Left ventricle myocardium superior (tissue), 1 donor: ENCODE measurements around the gene IGF2BP1. TPM values are rescaled to one million over a fixed set of nuclear protein-coding genes. Genes with fewer than 3 reads are reported as not detected.

Experiments used
- ATAC-seq: fragments of 200-7000 bp; cut with Tn5 transposase; one replicate; pipeline ENCODE4 v1.9.1; 2020; ENCODE audit warnings: mild to moderate bottlenecking, moderate library complexity
- DNase-seq: peaks from one replicate; pipeline ENCODE4 v3.0.0-alpha.2; 2020
- intact Hi-C: fragments of 100-400 bp; cut with micrococcal nuclease; formaldehyde crosslinking; loops from one replicate; pipeline ENCODE4 v1.11.0; 2022
- total RNA-seq: library from RNA; stranded (reverse); fragmentation: NEBNext Ultra II Directional; extraction: Animal tissue kit (Norgen Biotek cat#: 25700); gene quantifications from one replicate; pipeline ENCODE4 v1.2.1, GENCODE V29; 2021
- donor health status: DM: no; HTN: yes; CAD: no; lungs with severe emphysema.

IGF2BP1 gene
- total RNA-seq, 1 donor from 2014 or later: not detected

DNA sequence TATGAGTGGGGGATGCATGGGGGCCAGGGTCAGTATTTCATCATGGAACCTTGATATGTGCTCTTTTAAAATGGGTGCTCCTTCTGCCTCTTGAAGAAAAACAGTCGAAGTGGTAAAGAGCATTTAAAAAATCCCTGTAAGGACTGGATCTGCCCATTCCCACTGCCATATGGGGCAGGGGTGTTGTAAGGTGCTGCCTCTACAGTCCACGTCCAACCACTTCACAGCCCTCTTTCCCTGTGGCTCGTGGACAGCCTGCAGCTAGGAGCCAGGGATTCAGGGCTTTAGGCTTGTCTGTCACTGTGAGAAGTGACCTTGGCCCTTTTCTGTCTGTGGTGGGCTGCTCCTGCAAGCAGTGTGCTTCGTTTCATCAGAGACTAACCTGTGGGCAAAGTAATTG lies 44.3 kb downstream of the IGF2BP1 start:
- intact Hi-C loops: no loop called here
- ATAC-seq (no peak), DNase-seq (no peak)

- no peak for ATAC-seq
- DNase-seq: no peak
- intact Hi-C loops: no loop called here
These were observed 48.2 kb downstream of the IGF2BP1 start for GRCh38 chr17:49045376-49045775.

GRCh38 chr17:49046912-49047311 lies 49.7 kb downstream of the IGF2BP1 start:
- no peak for DNase-seq
- no peak for ATAC-seq
- intact Hi-C loops: no loop called here

GRCh38 chr17:49049265-49049664 lies 52.1 kb downstream of the IGF2BP1 start:
- ATAC-seq (no peak), DNase-seq (no peak)
- intact Hi-C loops: no loop called here

GRCh38 chr17:49050611-49051010 lies 53.4 kb downstream of the IGF2BP1 start:
- no peak for DNase-seq
- intact Hi-C loops: no loop called here
- no peak for ATAC-seq

DNA sequence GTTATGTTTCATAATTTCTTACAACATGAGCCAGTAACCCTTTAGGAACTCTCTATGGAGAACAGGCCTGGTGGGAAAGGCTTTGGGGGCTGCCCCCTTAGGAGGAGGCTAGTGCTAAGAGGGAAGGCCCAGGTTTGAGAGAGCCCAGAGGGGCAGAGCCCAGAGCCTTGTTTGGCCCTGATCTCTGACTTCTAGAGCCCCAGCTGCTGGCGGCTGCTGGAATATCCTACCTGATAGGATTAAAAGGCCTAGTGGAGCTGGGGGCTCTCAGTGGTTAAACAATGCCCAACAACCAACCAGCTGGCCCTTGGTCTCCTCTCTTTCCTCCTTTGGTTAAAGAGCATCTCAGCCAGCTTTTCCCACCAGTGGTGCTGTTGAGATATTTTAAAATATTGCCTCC lies 54.1 kb downstream of the IGF2BP1 start:
- DNase-seq: no peak
- intact Hi-C loops: no loop called here

DNA sequence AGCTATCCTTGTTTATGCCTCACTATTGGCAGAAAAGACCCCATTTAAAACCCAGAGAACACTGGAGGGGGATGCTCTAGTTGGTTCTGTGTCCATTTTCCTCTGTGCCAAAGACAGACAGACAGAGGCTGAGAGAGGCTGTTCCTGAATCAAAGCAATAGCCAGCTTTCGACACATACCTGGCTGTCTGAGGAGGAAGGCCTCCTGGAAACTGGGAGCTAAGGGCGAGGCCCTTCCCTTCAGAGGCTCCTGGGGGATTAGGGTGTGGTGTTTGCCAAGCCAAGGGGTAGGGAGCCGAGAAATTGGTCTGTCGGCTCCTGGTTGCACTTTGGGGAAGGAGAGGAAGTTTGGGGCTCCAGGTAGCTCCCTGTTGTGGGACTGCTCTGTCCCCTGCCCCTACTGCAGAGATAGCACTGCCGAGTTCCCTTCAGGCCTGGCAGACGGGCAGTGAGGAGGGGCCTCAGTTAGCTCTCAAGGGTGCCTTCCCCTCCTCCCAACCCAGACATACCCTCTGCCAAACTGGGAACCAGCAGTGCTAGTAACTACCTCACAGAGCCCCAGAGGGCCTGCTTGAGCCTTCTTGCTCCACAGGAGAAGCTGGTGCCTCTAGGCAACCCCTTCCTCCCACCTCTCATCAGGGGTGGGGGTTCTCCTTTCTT lies 56.1 kb downstream of the IGF2BP1 start:
- DNase-seq (no peak), ATAC-seq (no peak)
- intact Hi-C loops: no loop called here

More for the DNA sequence above, 54.1 kb downstream of the IGF2BP1 start:
- no peak for ATAC-seq

DNA sequence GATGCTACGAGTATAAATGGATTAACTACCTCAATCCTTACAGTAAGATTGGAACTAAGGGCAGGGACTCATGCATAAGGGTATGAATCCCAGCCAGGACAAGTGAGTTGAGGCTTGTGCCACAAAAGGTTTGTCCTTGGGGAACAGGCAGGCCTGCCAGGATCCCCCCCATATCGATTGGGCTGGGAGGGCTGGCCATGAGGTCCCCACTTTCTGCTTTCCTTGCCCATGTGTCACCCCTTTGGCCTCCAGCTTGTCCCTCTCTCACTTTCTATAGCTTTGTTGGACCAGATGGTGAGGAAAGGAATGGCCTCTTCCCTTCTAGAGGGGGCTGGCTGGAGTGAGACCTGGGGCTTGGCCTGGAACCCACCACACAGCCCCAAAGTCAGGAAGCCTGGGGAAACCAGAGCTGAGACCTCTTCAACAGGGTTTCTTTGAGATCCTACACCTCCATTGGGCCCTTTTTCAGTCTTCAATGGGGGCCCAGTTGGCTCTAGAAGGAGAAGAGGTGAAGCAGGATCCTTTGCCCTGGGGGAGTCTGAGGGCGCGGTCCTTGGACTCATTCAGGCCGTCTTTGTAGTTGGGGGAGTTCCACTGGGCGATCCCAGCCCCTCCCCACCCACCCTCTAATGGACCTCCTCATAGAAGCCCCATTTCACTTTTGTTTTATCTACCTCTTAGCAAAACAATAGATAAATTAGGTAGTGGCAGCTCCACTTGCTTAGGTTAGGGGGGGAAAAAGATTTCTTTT lies 57.3 kb downstream of the IGF2BP1 start:
- intact Hi-C loops: no loop called here
- no peak for DNase-seq
- no peak for ATAC-seq

DNA sequence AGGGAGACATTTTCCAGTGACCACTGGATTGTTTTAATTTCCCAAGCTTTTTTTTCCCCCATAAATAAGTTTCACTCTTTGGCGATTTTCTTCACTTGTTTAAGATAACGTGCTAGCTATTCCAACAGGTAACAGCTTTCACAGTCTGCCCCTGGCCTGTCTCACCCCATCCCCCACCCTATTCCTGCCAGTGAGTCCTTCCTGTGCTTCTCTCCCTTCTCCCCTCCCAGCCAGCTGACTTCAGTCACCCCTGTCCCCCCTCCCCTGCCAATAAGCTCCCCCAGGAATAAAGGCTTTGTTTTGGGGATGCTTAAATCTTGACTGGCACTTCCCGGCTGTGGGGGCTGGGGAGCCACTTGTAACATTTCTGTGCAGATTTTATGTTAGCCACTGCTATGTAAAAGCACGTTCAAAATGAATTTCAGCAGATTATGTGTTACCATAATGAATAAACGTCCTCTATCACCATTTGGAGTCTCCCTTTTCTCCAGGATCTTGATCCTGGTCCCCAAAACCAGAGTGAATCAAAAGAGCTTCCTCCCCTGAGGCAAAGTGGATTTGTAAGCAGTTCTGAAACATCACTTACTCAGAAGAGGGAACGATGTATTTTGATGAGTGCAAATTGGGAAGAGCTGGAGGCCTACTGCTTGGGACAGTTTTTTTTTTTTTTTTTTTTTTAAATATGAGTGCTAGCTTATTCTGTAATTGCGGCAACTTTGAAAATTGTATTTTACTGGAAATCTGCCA lies 58.2 kb downstream of the IGF2BP1 start:
- intact Hi-C loops: no loop called here
- ATAC-seq (no peak), DNase-seq (no peak)

- ATAC-seq (no peak), DNase-seq (no peak)
- intact Hi-C loops: no loop called here
These were observed 64.3 kb downstream of the IGF2BP1 start for GRCh38 chr17:49061524-49061943.

- no peak for DNase-seq
- ATAC-seq: no peak
- intact Hi-C loops: no loop called here
These were observed 66.5 kb downstream of the IGF2BP1 start for GRCh38 chr17:49063652-49064051.

GRCh38 chr17:49067163-49067562 lies 70.0 kb downstream of the IGF2BP1 start:
- ATAC-seq: no peak
- no peak for DNase-seq
- intact Hi-C loops: no loop called here

DNA sequence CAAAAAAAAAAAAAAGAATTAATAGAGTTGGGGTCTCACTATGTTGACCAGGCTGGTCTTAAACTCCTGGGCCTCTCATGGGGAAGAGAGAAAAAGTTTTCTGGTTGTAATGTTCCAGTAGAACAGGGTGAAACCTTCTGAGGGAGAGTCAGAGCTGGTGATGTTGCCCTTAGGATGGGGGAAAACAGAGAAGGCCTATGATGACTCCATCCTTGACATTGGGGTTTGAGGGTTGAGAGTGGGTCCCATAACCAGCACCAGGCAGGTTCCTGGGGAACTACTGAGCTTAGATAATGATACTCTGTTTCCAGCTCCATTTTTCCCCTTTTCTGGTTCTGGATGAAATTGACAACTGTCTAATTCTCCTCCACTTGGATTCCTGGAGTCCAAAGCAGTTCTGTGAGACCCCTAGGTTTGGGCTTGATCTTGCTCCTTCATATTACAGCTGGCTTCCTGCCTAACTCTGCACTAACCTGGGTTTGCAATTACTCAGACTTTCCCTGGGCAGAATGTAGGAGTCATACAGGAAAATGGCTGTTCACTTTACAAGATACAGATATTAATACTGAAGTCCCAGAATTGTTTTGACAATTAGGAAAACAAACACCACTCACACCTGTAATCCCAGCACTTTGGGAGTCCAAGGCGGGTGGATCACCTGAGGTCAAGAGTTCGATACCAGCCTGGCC lies 72.5 kb downstream of the IGF2BP1 start:
- DNase-seq (no peak), ATAC-seq (no peak)
- intact Hi-C loops: no loop called here

- no peak for ATAC-seq
- DNase-seq: no peak
- intact Hi-C loops: no loop called here
These were observed 73.9 kb downstream of the IGF2BP1 start for GRCh38 chr17:49071106-49071505.

GRCh38 chr17:49074851-49075540 lies 77.8 kb downstream of the IGF2BP1 start:
- no peak for ATAC-seq
- intact Hi-C loops: no loop called here
- no peak for DNase-seq

DNA sequence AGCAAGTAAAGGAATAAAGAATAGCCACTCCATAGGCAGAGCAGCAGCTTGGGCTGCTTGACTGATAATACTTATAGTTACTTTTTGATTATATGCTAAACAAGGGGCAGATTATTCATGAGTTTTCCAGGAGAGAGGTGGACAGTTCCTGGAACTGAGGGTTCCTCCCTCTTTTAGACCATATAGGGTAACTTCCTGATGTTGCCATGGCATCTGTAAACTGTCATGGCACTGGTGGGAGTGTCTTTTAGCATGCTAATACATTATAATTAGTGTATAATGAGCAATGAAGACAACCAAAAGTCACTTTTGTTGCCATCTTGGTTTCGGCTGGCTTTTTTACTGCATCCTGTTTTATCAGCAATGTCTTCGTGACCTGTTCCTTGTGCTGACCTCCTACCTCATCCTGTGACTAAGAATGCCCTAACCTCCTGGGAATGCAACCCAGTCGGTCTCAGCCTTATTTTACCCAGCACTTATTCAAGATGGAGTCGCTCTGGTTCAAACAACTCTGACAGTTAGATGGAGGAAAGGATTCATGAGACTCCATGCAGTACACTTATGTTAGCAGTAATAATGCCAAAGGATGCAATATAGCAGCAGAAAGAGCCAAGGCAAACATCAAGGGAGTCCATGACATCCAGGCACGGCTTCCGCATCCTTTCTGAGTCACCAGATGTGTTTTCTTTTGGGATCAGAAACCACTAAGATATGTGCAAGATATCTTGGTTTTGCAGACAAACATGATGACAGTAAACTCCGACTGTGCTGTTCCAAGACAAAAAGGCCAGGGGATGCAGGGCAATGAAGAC lies 79.6 kb downstream of the IGF2BP1 start:
- intact Hi-C loops: no loop called here
- no peak for ATAC-seq
- no peak for DNase-seq

GRCh38 chr17:49078248-49078647 lies 81.1 kb downstream of the IGF2BP1 start:
- DNase-seq (no peak), ATAC-seq (no peak)
- intact Hi-C loops: no loop called here
